NCI-H1694 treated with DMSO at 0.1 percent for 48 hours (cell line): Measurements from ENCODE around the gene MDGA2.
A peak's percentile ranks its signal among the peaks of the same experiment; 100 is the strongest.
"Not testable (repeated sequence)": the region's sequence is repeated elsewhere in the genome, so short reads cannot be mapped to it uniquely, and the experiment has no call there.

Experiments used
- DNase-seq: peaks from one replicate; lab custom pipeline; 2025; lab: John Stamatoyannopoulos, UW

The MDGA2 gene

DNA sequence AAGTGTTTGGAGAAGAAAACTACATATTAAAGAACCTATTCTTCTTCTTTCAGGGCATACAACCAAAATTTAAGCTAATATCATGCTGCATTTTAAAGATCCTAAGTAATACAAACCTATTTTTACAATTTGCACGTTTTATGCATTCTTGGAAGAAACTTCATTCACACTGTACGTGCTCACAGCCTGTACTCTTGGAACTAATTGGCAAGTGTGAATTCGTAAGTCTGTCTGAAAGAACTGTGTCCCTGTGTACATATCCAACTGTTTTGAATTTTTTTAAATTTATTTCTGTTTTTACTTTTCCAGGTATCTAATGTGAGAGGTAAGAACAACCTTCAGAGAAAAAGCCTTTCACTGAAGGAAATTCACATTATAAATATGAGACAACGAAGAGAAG is 347.0 kb downstream of the MDGA2 start:
- no peak for DNase-seq

DNA sequence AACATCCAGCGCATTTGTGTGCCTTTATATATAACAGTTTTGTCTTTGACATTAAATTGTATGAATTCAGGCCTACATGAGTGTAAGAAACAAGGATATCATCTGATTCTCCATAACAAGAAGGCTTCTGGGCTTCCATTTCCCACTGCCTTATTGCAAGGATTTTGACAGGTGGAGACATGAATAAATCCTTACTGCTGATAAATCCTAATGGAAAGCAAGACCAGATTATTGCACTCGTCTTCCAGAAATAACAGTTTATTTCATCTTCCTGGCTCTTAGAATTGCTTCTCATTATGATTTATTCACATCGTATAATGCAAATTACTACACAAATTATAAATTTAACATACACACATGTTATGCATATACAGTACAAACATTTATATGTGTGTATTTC is 348.1 kb downstream of the MDGA2 start:
- no peak for DNase-seq

DNA sequence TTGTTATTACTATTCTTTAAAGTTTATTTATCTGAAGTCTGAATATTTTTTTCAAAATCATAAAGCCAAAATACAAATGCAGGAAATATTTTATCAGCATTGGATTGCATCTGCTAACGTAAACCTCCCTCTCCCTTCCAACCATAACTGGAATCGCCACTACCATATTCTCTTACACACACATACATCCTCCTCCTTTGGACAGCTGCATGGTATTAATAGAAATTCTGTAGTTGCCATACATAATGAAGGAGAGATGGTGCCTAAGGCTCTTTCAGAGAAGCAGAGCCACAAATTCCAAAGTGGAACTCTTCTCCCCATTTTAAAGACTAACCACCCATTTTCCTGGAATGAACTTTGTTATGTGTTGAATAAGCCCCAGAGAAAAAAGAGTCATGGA is 352.7 kb downstream of the MDGA2 start:
- DNase-seq = no peak

DNA sequence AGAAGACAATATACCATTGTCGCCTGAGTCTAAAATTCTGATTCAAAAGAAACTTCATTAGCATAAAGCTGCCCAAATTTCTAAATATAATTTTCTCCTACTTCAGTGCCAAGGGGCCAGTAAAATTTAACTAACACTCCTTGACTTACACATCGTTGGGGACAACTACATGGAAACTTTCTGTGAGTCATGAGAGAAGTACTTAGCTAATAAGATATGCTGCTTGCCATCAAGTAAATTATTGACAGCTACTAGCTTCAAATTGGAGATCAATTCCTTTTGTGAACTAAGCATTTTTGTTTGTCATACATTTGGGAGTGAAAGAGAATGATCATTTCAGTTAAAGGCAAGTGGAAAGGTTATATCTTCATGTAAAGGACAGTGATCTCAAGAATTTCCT is 373.3 kb downstream of the MDGA2 start:
- DNase-seq = no peak

DNA sequence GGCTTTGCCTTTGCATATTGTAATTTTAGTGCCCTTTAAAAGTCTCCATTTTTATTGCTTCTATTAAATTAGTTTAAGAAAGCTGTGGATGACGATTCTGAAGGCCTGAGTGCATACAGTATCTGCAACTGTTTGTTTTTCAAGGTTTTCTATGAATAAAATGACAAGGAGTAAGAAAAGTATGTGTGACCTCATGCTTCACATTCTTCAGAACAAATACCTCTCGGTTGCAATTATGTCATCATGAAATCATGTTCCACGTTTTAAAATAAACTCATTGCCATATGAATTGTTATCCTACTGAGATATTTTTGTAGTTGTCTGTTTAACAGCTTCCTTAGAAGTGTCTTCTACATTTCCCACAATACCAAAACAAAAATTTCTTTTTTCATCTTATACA is 374.6 kb downstream of the MDGA2 start:
- no peak for DNase-seq

DNA sequence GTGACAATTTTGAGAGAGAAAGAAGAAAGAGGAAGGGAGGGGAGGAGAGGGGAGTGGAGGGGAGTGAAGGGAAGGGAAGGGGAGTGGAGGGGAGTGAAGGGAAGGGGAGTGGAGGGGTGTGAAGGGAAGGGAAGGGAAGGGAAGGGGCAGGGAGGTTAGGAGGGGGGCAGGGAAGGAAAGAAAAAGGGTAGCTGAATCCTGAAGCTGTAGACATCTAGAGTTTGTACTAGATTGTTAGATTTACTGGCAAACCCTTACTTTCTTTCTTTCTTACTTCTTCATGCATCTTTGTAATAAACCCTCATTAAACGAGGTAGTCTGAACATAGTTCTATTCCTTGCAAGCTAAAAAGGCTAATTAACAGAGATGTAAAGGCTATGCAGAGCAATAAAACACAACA is 378.0 kb downstream of the MDGA2 start:
- no peak for DNase-seq

DNA sequence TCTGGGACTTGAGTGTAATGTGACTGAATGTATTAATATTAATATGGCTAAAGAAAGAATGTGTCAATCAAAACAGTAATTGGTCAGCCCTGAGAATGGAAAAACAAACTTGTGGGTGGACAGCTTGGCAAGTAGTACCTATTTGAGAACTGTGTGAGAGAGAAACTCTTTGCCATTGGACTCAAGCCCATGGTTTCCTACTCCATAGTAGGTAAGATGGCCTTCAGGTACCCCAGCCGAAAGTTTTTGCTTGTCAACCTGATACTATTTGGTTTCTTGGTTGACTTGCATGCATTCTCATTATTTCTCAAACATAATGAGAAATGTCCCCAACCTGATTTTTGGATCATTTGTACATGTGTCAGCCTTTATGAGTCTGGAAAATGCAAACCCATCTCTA is 391.1 kb downstream of the MDGA2 start:
- no peak for DNase-seq

DNA sequence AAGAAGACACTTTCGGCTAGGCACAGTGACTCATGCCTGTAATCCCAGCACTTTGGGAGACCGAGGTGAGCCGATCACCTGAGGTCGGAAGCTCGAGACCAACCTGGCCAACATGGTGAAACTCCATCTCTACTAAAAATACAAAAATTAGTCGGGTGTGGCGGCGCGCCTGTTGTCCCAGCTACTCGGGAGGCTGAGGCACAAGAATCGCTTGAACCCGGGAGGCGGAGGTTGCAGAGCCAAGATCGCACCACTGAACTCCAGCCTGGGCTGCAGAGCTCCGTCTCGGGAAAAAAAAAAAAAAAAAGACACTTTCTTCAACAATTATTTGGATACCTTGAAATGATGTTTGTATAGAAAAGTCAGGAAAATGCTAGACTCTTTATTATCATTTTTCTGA is 393.6 kb downstream of the MDGA2 start:
- DNase-seq = not testable (repeated sequence)

DNA sequence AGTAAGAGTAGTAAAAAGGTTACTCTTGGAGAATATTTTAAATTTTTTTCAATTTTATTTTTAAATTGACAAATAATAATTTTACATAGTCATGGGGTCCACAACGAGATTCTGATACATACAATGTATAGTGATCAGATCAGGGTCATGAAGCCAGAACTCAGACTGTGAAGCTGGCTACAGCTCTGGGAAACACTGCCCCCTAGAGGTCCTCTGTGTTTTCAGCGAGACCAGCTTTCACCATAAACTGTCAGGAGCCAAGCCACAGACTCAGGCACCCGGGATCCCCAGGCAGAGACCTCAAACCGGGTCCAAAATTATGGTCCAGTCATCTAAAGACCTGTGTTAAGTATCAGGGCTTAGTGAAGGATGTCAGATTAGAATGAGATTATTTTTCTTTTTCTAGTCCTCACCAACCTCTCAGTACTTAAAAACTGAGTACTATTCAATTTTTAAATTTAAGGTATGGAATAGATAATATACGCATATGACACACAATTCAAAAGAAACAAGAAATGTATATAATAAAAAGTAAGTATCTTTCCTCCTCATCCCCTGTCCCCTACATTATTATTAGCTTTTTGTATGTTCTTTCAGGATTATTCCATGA is 397.1 kb downstream of the MDGA2 start:
- peak; percentile 17 for DNase-seq

DNA sequence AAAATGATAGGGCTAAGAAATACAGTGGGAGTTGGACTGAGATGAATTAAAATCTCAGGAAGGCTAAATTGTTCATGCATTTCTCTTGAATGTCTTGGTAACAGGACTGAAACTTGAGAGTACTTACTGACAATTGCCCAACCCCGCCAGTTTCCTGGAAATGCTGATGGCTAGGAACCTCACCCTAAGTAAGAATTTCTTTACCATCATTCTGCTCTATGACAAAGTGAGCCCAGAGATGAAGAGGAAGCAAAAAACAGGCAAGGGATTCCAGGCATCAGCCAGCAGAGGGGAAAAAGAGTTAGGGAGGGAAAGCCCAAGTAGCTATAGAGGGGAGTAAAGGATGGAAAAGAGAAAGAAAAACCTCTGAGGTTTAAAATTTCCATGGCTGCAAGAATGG is 397.7 kb downstream of the MDGA2 start:
- no peak for DNase-seq

DNA sequence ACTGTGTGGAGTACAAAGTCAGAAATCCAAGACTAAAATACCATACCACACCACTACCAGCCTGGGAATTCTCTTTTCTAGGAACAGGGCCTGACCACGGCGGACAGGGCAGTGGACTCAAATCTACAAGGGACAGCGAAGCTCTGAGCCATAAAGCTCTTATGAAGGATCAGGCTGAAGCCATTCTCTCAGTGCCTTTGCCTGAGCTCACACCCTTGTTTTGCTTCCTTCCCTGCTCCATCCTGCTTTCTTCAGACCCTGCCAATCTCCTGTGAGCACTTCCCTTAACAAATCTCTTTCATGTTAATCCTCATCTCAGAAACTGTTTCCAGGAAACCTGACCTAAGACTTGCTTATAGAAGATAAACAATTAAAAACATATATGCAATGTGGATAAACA is 398.5 kb downstream of the MDGA2 start:
- DNase-seq = no peak

DNA sequence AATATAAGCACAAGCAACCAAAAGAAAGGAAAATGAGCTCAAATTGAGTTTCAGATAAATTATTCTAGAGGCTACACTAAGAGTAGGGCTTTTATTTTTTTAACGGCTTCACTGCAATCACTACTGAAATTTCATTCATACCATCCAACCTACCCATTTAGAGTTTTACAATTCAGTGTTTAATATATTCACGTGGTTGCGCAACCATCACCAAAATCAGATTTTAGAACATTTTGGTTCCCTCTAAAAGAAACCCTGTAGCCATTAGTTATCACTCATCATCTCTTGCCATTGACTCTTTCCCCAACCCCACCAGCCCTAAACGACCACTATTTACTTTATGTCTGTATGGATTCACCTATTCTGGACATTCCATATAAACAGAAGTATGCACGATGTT is 401.5 kb downstream of the MDGA2 start:
- no peak for DNase-seq

DNA sequence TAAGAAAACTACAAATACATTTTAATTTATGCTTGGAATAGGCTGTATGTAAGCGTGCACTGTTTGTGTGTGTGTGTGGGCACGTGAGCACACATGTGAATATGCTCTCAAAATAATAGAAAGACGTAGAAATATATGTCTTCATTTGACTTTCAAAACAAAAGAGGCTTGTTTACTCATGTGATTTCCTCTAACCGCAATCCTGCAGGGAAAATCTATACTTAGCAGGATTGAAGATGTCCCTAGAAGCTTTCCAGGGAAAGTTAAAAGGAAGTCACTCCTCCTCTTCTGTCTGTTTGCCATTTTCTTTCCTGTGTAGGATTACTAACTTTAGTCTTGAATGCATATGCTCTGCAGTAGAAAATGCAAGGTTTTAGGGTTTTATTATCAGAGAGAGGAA is 404.7 kb downstream of the MDGA2 start:
- DNase-seq = no peak

DNA sequence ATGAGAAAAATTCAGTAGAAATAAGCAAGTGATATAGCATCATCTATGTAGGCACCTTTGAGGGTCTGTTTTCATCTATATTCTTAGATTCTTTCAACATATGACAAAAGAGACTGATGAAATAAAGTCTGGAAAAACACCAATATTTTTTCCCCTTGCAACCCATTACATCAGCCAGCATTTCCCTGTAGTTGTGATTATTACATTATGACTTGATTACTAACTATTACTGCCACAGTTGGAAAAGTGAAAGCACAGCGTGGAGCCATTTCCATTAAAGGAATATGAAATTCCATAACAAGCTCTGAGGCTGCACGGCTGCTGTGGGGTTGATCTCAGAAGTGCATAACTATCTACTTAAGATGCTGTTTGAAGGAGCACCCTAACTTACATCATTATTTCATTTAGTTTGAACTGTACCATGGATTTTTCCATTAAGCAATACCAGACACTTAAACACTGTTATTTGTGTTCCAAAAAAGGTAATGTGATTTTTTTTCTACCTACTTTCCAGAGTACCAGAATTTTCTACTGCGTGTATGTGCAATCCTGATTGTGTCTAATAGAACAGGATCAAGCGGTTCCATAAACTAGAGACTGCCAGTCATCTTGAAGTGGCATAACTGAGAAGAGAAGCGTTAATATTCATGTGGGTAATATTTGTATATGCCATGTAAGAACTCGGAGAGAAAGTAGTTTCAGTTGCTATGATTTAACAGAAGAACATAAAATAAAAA is 405.5 kb downstream of the MDGA2 start:
- no peak for DNase-seq

DNA sequence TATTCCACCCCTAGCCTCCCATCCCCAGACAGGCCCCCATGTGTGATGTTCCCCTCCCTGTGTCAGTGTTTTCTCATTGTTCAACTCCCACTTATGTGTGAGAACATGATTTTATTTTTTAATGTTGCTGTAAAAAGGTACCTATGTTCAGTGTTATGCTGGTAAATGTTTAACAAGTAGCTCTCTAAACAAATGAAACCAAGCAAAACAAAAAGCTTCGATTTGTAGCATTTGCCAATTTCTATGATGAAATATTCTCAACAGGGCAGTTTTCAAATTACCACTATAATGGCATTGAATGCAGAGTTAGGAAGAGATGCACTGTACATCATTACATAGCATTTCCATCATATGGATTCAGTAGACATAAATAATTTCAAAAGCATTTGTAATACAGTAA is 410.6 kb downstream of the MDGA2 start:
- DNase-seq = no peak

DNA sequence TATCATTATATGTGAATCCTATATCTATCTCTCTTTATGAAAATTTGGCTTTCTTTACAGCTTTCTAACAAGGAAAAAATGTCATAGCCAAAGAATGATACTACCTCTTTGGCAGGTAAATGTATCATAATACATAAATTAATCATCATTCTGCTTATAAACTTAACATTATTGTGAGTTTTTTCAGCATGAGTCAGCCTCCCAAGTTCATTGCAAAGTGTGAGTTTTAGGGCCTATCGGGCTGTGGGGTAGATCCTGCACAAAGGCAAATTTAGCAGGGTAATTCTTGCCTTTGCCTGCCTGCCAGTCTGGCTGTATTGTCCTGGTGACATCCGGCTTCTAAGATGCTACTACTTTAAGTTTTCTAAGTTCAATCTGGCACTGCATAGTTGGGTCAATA is 412.6 kb downstream of the MDGA2 start:
- DNase-seq = no peak

DNA sequence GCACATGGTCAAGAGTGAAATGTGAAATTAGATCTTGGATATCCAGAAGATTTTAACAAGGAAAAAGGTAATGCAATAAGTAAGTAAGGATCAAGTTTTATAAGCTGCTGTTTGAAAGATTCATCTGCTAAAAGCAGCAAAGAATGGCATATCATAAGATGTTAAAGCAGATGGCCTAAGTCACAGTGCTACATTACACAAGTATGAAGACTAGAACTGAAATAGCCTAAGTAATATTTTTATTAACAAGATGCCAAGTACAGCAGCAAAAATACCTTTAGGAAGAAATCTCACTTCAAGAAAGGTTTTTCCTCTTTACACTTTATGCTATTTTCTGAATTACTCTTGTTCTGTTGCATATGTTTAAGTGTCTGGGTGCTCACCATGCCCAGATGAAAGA is 414.1 kb downstream of the MDGA2 start:
- no peak for DNase-seq

DNA sequence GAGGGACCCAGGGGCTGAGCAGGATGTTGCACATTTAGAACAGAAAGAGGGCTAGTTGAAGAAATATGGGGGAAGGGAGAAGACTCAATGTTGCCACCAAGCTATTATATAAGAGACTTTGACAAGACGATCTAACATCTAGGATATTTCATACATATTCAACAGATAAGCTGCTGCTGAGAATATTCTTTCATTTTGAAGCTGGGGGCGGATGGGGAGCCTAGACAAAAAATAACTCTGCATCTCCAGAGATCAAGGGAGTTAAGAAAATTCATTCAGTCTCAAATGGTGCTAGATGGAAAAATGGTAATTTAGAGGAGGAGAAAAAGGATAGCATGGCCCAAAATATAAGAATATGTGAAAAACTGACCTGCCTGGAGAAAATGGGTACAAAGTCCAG is 415.6 kb downstream of the MDGA2 start:
- DNase-seq = no peak

DNA sequence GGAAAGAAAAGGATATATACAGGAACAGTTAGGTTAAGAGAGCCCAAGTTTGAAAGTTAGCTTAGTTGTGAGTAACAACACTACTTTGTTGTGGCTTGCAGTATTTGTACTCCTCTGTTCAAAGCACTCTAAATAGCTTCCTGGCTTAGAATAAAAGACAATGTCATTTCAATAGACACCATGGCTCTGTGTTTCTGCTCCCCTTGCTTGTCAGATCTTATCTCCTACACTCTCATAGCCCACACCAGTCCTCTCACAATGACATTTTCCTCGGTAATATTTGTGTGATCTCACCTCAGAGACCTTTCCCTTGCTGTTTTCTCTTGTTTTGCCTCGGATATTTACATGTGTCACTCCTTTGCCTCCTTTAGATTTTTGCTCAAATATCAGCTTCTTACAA is 418.4 kb downstream of the MDGA2 start:
- no peak for DNase-seq

DNA sequence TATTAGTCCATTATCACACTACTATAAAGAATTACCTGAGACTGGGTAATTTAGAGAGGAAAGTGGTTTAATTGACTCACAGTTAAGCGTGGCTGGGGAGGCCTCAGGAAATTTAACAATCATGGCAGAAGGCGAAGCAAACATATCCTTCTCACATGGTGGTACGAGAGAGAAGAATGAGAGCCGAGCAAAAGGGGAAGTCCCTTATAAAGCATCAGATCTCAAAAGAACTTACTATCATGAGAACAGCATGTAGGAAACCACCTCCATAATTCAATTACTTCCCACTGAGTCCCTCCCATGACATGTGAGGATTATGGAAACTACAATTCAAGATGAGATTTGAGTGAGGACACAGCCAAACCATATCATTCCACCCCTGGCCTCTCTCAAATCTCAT is 422.6 kb downstream of the MDGA2 start:
- no peak for DNase-seq

DNA sequence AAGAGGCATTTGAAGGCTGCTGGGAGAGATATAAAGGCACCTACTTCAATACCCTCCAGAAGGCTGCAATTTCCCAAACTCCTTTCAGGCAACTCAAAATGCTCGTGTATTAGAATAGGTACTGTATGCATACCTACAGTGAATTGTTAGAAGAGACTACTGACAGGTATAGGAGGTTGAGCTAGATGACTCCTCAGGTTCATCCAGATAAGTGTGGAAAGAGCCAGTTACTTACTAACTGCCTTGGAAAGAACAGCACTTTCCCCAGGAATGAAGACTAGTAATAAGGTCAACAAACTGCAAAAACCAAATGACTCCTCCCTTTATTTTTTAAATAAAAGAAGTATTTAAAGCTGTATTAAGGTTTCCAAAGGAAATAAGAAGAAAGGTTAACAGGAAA is 429.0 kb downstream of the MDGA2 start:
- no peak for DNase-seq

DNA sequence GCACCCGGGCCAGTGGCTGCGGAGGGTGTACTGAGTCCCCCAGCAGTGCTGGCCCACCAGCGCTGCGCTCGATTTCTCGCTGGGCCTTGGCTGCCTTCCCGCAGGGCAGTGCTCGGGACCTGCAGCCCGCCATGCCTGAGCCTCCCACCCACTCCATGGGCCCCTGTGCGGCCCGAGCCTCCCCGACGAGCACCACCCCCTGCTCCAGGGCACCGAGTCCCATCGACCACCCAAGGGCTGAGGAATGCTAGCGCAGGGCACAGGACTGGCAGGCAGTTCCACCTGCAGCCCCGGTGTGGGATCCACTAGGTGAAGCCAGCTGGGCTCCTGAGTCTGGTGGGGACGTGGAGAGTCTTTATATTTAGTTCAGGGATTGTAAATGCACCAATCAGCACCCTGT is 432.8 kb downstream of the MDGA2 start:
- DNase-seq = not testable (repeated sequence)

DNA sequence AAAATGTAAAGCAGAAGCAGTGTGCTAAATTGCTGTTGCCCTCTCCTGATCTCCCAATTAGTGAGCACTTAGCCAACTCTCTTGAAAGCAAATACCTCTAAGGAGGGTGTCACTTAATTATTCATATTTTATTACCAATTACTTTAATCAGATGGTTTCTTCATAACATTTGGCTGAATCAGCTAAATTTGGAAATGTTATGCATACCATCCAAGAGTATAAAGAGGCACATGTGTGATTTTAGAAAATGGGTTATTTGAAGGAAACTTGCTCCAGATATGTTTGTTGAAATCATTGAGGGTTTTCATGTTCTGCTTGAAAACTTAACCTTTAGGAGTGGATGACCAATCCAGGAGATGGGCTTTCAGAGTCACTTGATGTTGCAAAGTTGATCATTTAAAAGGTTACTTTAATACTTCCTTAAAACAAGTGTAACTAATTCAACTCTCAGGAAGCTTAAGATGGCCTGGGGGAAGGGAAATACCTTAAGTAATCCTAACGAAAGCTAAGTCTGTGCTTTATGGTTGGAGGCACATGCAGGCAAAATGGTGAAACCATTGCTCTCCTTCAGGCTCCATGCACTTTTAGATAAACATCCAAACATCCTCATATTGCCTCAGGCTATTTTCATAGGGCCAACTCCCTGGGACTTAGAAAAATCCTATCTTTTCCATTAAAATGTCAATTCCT is 434.5 kb downstream of the MDGA2 start:
- no peak for DNase-seq

DNA sequence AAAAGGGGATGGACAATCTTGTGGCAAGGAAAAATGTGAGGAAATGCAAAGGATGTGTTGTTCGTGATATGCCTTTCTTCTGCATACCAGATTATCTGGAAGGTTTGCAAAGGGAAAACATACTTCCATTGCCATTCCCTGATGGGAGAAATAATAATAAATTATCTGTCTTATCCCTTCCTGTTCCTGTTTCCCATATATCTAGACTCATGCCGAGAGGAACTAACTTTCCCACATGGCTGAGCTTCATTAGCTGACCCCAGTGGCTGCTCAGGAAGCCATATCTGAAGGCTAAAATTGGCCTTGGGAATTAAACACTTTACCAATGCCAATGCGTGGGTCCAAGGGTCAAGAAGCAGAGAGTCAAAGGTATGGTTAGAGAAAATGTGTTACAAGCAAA is 439.8 kb downstream of the MDGA2 start:
- no peak for DNase-seq
